HG02970 (cell line): ENCODE measurements around the gene MTHFSD.

Experiments
- ATAC-seq: cut with Tn5 transposase; IDR thresholded peaks from one replicate; pipeline ENCODE4 v1.9.1; 2021; ENCODE audit warnings: mild to moderate bottlenecking, moderate library complexity, moderate number of reproducible peaks; ENCODE audit not compliant: unreplicated experiment, low FRiP score

The MTHFSD gene

DNA sequence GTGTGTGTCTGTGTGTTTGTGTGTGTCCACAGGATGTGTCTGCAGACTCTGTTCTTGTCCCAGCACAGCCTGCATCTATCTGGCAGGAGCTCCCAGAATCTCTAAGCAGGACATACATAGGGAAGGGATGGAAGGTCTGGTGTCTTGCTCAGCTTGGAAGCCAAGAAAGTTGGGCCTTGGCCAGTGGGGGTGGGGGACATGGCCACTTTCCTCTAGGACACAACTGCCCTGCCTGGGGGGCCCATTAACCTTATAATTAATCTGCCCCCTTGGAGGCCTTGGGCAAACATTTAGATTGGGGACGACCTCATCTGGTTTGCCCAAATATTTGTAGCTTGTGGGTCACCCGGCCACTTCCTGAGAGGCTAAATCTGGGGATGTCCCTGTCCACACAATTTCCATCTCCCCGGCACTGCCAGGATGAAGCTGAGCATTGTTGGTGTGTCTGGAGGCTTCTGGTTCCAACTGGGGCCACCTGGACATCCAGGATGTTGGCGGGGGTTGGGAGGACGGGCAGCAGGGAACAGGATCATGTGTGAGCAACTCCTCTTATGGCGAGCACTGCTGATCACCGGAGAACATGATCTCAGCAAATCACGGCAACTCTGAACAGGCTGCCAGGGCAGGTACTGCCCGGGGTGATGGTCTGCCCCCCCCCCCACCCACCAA, 61.9 kb downstream of the MTHFSD start:
- ATAC-seq, result no peak

DNA sequence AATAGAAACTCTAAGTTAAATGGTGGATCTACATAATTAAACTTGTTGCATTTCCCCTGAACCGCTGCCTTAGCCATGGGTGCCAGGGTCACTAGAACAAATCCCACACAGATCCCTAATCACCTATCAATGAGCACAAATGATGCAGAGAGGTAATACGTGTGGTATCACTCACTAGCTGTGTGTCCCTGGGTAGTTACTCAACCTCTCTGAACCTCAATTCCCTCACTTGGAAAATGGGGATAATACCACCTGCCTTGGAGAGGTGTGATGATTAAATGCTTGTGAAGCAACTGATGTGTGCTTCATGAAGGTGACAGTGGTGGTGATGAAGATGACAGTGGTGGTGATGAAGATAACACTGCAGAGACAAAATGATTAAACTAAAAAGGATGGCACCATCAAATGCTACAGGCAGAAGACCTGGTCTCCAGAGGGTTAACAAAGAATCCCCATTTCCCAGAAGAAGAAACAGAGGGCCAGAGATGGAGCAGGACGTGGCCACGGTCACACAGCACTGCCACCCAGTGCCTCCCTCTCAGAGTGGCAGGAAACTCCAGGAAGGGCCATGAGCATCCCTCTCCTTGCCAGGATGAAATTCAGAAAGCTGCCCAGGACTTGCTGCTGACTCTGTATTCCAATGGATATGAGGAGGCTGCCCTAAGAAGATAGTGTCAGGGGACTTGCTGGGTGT, 62.6 kb downstream of the MTHFSD start:
- ATAC-seq, result no peak

DNA sequence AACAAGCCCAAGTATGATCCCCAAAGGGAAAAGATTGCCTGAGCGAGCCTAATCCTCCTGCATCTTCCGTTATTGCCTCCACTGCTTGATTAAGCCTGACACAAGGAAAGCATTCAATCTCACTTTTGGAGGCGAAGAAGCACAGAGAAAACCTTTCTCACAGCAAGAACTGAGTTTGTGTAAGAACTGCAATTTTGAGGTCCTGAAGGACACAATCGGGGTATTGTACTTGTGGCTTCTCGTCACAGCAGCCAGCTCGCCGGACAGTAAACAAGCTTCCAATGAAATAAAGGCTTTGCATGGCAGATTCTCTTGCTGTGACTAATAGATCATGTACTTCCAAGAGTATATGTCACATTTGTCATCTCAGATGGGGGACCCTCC, 63.4 kb downstream of the MTHFSD start:
- no peak for ATAC-seq

DNA sequence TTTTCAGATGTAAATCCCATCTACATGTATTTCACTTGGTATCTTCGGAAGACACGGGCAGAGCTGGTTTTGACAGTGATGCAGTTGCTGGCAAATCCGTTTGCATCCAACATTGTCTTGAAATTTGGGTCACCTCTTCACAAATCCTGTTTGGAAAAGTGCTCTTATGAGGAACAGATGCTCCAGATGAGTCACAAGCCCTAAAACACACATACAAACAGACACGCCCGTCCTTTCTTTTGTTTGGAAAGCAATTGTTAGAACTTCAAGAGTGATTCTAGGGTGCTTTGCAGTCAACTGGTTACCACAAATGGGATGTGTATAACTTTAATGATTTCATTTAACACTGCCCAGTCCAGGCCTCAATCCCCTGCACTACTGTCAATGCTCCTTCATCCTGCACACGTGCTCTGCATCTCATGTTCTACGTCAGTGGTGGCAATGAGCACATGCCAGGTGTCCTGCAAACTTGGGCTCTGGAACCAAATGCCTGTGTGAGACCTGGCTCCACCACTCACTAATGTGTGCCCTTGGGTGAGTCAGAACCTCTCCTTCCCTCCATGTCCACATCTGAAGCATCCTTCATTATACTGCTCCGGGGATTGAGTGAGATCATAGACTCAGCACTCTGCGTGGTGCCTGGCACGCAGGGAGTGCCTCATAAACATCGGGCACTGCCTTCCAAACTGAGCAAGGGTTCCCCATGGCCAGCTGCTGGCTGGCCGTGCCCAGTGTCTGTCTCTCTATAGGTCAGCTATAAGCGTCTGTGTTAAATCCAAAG, 64.0 kb downstream of the MTHFSD start:
- no peak for ATAC-seq

DNA sequence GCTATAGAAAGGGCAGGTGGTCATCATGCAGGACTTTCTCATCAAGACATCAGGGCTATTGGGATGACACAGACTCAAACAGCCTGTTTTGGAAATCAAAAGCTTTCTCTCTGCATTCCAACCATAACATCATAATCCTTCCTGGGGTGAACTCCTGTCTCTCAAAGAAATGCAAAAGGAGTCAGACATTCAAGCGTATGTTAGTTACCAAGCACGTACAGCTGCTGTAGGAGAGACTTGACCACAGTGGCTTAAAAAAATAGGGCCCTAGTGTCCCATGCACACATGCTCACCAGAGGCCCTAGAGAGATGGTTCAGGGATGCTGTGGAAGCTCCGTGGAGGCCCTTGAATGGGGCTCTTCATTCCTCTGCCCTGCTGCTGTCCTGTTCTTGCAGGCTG, 69.3 kb downstream of the MTHFSD start:
- ATAC-seq, result no peak

DNA sequence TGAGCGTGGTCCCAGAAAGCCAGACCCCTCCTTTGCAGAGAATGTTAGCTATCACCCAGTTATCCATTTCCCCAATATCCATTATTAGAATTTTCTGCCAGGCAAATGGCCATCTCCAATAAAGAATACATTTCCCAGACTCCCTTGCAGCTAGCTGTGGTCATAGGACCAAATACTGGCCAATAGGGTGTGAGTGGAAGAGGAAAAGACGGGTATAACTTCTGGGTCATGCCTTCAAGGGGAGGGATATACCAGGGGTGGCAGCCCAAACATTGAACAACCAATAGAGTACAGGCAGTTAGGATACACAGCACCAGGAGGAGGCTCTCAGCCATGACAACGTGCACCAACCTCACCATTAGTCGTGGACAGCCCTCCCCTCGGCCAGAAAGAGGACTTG, 70.8 kb downstream of the MTHFSD start:
- no peak for ATAC-seq

DNA sequence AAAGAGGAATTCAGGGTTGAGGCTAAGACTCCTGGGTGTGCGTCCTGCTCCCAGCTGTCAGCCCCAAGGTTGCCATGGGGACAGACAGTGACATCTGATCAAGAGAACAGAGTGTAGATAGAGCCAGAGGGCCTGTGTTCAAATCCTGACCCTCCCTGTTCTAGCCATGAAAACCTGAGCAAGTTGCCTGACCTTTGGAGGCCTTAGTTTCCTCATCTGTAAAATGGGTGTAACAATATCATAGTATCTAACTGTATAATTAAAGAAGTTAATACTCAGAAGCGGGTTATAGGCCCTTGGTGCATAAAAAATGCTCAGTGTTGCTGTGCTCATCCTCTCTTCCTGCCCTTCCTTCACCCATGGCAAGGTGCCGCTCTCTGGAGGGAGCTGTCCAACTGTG, 73.4 kb downstream of the MTHFSD start:
- no peak for ATAC-seq

DNA sequence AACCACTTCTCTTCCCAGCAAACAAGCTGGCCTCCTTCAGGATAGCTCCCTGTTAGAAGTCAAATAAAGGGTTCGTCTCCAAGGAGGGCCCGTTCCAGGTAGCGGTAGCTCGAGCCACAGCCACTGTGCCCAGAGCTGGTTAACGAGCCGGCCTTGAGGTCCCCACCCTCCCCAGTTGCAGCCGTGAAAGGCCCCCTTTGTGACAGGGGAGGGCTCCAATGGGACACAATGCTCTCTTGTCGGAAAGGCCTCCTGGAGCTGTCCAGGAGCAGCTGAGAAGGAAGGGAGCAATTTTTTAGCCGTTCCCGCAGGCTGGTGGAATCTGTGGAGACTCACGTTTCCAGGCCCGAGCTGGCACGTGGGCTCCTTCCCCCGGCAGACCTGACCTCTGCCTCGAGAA, 74.6 kb downstream of the MTHFSD start:
- ATAC-seq, result no peak
